ENCODE results near the gene HLCS.

DNA sequence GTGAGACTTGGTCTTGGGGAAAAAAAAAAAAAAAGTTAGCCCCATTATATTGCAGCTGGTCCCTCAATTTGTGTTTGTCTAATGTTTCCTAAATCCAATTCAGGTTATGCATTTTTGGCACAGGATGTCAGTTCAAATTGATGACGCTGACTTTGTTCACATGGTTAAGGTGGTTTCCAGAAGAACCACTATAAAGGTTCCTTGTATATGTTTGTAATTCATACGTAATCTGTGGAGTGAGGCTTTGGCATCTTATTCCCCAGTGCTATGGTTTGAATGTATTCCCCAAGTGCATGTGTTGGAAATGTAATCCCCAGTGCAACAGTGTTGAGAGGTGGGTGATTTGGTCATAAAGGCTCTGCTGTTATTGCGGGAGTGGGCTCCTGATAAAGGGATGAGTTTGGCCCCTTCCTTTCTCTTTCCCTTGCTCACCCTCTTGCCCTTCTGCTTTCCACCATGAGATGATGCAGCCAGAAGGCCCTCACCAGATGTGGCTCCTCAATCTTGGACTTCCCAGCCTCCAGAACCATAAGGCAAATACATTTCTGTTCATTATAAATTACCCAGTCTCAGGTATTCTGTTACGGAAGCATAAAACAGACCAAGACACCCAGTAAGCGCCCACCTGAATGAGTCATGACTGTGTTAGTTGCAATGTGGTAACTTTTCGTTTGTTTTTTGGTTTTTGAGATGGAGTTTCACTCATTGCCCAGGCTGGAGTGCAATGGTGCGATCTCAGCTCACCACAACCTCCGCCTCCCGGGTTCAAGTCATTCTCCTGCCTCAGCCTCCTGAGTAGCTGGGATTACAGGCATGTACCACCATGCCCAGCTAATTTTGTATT lies 19.5 kb upstream of the HLCS start:
- TF ChIP-seq POLR2A (IDR thresholded peaks at IDR 0.05) (no peak), POLR2AphosphoS5 (IDR thresholded peaks at IDR 0.05) (no peak)
- TF ChIP-seq, protein P1, sequence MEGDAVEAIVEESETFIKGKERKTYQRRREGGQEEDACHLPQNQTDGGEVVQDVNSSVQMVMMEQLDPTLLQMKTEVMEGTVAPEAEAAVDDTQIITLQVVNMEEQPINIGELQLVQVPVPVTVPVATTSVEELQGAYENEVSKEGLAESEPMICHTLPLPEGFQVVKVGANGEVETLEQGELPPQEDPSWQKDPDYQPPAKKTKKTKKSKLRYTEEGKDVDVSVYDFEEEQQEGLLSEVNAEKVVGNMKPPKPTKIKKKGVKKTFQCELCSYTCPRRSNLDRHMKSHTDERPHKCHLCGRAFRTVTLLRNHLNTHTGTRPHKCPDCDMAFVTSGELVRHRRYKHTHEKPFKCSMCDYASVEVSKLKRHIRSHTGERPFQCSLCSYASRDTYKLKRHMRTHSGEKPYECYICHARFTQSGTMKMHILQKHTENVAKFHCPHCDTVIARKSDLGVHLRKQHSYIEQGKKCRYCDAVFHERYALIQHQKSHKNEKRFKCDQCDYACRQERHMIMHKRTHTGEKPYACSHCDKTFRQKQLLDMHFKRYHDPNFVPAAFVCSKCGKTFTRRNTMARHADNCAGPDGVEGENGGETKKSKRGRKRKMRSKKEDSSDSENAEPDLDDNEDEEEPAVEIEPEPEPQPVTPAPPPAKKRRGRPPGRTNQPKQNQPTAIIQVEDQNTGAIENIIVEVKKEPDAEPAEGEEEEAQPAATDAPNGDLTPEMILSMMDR (IDR thresholded peaks at IDR 0.05), result no peak

All from sigmoid colon (tissue), 4 donors.